ENCODE results near the gene GPS1.

Gene GPS1

GRCh38 chr17:82029990-82030469 is 21.7 kb upstream of the GPS1 start:
- TF ChIP-seq, protein P1, sequence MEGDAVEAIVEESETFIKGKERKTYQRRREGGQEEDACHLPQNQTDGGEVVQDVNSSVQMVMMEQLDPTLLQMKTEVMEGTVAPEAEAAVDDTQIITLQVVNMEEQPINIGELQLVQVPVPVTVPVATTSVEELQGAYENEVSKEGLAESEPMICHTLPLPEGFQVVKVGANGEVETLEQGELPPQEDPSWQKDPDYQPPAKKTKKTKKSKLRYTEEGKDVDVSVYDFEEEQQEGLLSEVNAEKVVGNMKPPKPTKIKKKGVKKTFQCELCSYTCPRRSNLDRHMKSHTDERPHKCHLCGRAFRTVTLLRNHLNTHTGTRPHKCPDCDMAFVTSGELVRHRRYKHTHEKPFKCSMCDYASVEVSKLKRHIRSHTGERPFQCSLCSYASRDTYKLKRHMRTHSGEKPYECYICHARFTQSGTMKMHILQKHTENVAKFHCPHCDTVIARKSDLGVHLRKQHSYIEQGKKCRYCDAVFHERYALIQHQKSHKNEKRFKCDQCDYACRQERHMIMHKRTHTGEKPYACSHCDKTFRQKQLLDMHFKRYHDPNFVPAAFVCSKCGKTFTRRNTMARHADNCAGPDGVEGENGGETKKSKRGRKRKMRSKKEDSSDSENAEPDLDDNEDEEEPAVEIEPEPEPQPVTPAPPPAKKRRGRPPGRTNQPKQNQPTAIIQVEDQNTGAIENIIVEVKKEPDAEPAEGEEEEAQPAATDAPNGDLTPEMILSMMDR (IDR thresholded peaks at IDR 0.05), result no peak
- DNase-seq (ENCODE audit: low spot score), result no peak
- Histone ChIP-seq H3K4me3 (peak overlapping the region; percentile 69), H3K27ac (no peak overlapping the region)

- TF ChIP-seq, protein P1 (IDR thresholded peaks at IDR 0.05), result peak; percentile 84
- DNase-seq (ENCODE audit: low spot score), result no peak
Measured at GRCh38 chr17:82030470-82031302, 21.0 kb upstream of the GPS1 start.

GRCh38 chr17:82031303-82031884 is 20.3 kb upstream of the GPS1 start, which contains the start of gene RAC3:
TSS of gene RAC3 (plus strand) at chr17:82031678. CDS start at chr17:82031762, 84 bp downstream.
- Histone ChIP-seq H3K4me3 (peak within 1 kb of the TSS; percentile 69), H3K27ac (peak within 1 kb of the TSS in 1 of 2 donors; percentile 40)
- no peak for DNase-seq (ENCODE audit: low spot score)
- TF ChIP-seq, protein P1 (IDR thresholded peaks at IDR 0.05), result no peak

More at GRCh38 chr17:82030470-82031302, 21.0 kb upstream of the GPS1 start:
- H3K27ac ChIP-seq, result peak overlapping the region in 1 of 2 donors; percentile 40
- peak overlapping the region; percentile 69 for H3K4me3 ChIP-seq

DNA sequence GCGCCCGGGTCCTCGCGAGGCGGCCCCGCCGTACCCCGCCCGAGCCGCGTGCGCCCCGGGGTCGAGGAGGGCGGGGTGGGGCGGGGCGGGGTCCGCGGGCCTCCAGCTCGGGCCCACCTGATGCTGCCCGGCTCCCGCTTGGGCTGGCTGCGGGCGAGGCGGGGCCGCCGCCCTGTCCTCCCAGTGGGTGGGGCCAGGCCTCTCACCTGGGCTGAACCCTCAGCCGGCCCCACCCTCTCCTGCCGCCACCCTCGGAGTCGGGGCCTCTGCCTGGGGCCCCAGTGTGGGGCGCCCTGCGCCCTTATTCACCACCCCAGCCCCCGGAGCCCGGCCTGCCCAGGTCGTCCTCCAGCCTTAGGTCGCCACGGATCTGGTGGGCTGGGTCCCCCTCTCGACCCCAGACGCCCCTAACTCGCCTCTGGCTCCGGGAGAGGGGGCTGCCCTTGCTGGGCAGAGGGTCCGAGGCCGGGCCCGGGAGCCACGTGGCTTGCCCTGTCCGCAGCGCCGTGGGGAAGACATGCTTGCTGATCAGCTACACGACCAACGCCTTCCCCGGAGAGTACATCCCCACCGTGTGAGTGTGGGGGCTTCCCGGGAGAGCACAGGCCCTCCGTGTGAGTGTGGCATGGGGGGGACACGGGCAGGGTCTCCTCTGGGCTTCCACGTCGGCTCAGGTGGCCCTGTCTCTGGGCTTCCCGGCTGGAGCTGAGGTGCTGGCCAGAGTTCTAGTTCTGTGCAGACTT is 19.6 kb upstream of the GPS1 start:
- TF ChIP-seq, protein P1 (IDR thresholded peaks at IDR 0.05), result no peak
- H3K4me3 ChIP-seq, result peak overlapping the region; percentile 69
- DNase-seq (ENCODE audit: low spot score), result no peak
- H3K27ac ChIP-seq, result no peak overlapping the region

GRCh38 chr17:82033359-82034085 is 18.2 kb upstream of the GPS1 start:
- no peak overlapping the region for H3K4me3 ChIP-seq
- no peak overlapping the region for H3K27ac ChIP-seq
- DNase-seq (ENCODE audit: low spot score), result no peak
- TF ChIP-seq, protein P1 (IDR thresholded peaks at IDR 0.05), result no peak

GRCh38 chr17:82034371-82035011 is 17.2 kb upstream of the GPS1 start:
- no peak overlapping the region for H3K27ac ChIP-seq
- no peak overlapping the region for H3K4me3 ChIP-seq
- TF ChIP-seq, protein P1 (IDR thresholded peaks at IDR 0.05), result no peak
- no peak for DNase-seq (ENCODE audit: low spot score)

All from coronary artery (tissue), 2 donors.